GM18520 (cell line): ENCODE data around the gene COL2A1.

ENCODE experiments used
- ATAC-seq: cut with Tn5 transposase; IDR thresholded peaks from one replicate; pipeline ENCODE4 v1.9.1; 2021; ENCODE audit not compliant: unreplicated experiment

COL2A1 gene

DNA sequence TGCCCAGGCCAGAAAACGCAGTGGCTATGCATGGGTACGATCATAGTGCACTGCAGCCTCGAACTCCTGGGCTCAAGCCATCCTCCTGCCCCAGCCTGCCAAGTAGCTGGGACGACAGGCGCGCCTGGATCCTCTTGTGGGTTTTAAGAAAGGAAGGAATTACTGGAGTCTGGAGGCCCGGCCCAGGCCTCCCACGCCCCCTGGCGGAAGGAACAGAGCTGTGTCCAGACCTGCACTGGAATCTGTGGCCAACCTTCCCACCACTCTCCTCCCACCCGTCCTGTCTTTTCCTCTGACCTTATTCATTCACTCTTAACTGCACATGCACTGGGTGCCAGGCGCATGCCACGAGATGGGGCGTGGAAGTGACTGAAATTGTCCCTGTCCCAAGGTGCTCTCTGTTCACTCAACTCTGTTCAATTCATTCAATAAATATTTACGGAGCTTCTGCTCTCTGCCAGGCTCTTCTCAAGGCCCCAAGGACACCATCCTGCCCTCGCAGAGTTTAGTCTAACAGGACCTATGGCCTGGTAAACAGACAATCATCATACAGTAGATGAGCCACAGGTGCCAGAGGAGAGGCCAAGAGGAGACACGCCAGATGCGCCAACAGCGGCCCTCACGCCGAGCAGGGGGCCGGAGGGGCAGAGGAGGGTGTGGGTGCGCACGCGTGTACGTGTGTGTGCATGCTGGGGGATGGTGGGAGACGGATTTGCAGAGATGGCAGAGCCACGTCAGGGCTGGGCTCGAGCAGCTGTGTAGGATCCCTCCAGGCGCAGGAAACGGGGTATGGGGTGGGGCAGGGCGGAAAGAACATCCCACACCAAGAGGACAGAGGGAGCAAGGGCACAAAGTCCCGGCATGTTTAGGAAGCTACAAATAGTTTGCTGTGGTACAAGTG, 54.6 kb downstream of the COL2A1 start:
- no peak for ATAC-seq

DNA sequence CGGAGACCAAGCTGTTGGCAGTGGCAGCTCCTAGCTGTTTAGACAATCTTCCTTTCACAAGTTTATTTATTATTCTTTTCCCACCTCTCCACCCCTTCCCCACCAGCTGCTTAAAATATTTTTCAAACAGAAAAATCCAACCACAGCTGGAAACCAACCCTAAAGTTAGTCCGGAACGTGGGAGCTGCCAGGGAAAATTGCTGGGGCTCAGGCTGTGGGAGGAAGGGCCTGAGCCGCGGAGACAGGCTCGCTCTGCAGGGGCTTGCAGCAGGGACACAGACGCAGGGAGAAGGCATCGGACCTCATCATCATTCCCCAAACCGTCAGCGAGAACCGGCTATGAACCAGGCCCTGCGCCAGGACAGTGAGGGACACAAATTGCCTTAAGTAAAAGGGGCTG, 56.9 kb downstream of the COL2A1 start:
- ATAC-seq = no peak

DNA sequence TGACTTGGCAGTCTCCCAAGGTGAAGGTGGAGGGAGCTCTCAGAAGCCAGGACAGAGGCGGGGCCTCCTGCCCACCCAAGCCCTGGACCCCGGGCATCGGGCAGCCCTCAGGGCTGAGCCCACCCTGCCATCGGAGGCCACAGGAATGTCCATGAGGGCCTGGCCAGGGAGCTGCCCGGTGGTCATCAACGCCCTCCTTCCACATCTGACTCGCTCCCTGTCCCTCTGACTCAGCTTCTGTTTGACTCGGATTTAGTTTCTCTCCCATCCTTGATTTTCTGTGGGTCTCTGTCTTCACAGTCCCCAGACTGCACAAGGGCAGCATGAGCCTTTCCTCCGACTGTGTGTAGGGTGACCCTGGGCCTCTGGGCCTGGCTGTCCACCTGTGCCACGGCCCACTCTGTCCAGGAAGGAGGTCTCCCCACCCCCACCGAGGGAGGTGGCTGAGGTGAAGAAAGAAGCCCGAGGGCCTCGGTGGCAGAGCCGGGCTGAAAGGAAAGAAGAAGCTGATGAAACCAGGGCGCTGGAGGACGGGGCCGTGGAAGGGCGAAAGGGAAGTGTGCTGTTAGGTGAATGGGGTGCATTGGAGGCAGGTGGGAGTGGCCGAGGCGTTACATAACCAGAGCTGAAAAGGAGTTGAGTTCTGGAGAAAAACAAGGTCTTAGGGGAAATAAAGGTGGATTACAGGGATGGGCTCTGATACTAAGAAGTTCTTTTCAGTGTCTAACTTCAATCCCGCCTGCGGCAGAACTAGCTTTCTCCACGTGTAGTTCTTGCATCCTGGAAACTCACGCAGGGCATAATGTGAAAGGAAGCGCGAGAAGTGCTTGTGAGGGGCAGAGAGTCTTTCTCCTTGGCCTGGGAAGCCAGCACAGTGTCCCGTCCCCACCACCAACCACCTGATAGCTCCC, 57.6 kb downstream of the COL2A1 start:
- ATAC-seq = no peak

DNA sequence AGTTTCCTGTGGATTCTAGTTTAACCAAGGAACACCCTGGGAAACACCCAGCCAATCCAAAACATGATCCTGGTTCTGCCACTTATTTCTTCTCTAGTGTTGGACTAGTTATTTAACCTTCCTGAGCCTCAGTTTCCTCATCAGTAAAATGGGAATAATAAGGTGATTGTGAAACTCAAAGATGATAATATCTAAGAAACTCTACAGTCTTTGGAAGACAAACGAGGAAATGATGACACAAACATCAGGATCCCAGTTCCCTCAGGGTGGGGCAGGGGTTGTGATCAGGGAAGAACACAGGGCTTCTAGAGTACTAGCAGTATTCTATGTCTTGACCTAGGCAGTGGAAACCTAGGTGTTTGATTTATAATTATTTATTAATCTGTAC, 58.9 kb downstream of the COL2A1 start:
- no peak for ATAC-seq

DNA sequence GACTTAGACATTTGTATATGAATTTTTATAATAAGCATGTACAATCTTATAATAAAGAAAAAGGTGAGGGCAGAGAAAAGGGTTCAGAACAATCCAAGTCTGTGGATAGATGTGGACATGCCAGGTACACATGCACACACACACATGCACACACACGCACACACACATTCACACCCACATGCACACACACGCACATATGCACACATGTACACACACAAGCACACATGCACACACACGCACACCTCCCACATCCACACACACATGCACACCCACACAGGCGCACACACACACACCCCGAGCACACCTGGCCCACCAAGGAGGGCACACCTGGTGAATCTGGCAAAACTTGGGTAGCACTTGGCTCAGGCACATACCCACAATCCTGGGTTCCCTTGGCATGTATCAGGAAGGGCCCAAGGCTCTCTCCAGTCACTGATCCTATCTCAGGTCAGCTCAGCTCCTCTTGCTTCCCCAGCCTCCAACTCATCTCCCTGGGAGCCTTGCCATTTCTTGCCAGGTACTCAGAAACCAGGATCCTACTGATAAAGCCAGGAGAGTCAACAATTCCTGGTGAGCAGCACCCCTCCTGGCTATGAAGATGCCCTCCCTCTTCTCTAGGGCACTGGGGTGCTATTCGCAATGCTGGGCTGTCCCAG, 59.5 kb downstream of the COL2A1 start:
- ATAC-seq = no peak

DNA sequence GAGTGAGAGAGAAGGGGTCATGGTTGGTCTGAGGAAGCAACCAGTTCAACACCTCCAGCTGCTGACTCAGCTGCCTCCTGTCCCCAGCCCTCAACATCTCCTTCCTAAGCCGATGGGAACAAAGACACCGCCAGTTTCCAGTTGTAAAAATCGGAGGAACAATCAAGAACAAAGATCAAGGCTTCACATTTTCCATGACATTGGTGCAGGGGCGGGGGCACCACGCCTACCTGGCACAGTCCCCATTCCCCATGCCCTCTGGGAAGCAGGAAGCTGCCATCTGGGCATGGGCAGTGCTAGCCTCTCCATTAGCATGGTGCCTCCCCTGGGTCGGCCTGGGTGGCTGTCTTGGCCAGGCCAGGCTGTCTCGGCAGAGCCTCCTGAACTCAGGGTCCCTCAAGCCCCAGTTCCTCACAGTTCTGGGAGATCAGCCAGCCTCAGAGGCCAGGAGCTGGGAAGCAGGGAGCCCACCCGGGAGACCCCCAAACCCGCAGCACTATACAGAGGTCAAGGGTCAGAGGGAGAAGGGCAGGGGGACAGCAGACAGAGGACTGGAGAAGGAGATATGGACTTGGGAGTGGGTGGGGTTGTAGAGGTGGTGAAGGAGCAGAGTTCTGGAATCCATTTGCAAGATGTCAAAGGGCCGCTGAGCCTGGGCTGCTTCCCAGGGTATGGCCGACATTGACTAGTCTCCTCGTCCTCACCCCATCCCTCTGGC, 60.5 kb downstream of the COL2A1 start:
- no peak for ATAC-seq

DNA sequence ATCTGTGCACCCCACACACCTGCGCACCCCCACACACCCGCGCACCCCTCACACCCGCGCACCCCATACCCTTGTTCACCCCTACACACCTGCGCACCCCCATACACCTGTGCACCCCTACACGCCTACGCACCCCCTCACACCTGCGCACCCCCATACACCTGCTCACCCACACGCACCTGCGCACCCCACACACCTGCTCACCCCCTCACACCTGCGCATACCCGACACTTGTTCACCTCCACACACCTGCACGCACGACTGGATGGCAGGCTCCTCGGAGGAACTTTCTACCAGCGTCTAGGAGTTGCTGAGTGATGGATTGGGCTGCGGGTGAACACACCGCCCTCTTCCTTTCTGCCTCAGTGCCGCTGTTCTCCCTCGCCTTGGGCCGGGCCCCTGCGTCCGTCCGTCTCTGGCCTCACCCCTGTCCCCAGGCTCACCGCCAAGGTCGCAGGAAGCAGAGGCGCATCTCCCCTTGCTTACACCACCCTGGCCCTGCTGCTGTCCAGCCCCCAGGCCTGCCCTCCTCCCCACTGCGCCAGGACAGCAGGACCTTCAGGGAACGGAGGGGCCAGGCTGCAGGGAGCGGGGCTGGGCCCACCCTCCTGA, 61.6 kb downstream of the COL2A1 start:
- ATAC-seq = no peak

DNA sequence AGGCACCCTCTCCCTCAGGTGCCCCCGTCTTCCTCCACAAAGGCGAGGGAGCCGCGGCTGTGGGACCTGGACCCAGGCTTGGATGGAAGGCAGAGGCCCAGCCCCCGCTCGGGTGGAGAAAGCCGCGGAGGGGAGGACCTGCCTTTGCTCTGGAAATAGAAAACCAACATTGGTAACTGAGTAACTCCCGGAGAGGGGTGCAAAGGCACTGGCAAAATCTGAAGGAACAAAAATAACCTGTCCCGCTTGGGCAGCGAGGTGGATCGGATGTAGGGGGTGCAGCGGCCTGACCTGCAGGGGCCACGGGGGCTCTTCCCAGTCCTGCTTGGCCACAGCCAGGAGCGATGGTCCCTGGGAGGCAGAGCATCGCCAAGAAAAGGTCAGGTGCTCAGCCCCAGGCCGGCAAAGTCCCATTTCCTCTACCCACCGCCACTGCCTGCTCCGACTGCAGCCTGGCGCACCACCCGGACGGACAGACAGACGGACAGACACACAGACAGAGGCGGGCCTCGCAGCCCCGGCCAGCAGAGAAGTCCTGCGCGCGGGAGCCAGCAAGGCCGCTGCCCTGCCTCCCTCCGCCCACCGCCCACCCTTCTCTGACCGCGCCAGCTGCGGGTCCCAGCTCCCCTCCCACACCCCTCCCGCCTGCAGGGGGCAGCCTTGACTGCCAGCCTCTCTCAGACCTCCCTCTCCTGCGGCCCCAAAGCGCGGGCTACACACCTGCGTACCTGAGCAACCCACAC, 62.2 kb downstream of the COL2A1 start:
- no peak for ATAC-seq

DNA sequence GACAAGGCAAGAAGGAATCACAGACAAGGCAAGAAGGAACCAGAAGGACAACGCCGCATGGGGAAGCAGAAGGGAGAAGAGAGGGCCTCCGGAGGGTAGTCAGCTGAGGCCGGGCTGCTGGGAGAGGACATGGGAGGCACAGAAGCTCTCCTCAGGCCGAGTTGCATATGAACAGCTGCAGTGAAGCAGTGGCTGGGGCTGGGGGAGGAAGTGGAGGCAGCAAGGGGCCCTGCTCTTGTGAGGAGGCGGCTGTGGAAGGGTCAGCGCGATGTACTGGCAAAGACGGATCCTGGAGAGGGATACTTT, 62.8 kb downstream of the COL2A1 start:
- no peak for ATAC-seq

DNA sequence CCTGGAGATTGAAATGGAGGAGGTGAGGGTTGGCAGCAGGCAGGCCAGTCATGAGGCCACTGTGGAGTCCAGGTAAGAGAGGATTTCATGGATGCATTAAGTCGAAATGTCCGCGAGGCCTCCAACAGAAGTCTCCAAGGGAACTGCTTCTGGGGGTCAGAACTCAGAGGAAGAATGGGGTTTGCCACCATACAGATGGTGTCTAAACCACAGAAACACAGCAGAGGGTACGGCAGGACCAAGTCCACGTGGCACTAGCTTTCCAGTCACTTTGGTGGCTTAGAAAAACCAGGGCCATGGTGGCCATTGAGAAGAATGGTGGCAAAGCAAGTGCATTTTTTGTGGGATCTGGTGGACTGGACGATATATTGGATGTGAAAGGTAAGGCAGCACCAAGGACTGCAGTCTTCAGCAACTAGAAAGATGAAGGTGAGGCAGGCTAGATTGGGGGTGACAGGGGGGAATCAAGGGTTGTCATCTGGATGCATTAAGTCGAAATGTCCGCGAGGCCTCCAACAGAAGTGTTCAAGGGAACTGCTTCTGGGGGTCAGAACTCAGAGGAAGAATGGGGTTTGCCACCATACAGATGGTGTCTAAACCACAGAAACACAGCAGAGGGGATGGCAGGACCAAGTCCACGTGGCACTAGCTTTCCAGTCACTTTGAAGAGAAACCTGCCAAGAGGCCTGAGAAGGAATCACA, 63.4 kb downstream of the COL2A1 start:
- no peak for ATAC-seq

DNA sequence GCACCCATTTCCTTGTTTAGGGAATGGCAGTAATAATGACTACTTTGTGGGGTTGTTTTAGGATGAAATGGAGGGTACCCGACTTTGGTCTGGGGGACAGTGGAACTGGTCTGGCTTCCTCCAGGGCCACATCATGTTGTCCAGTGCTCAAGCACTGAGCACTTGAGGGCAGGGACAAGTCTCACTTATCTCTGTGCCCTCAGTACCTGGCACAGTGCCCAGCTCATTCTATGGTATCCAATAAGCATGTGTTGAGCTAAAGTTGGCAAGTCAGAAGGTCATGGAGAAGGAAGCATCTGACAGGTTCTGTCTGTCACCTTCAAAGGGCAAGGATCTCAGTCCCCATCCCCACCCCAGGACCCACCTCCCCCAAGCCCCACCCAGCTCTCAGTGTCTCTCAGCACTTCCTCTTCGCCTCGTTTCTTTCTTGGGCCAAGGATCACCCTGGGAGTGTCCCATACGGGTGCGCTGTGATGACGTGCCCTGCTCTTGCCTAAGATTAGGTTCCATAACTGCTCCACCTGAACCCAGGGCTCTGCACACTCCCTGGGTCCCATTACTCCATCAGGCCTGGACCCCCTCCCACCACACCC, 65.2 kb downstream of the COL2A1 start:
- ATAC-seq = no peak

DNA sequence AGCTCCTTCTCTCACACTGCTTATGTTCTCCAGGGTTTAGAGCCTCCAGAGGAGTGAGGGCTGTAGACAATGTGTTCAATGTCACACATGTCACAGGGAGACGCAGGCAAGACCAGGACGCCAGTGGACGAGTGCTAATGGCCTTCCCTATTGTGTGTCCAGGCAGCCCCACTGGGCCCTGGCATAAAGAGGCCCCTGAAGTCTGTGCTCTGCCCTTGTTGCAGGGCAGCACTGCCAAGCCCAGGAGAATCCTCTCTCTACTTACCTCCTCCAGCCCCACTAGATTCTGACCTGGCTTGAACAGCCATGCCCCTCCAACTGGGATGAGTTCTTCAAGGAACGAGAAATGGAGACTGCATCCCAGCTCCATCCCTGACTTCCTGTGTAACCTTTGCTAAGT, 65.7 kb downstream of the COL2A1 start:
- ATAC-seq = no peak

DNA sequence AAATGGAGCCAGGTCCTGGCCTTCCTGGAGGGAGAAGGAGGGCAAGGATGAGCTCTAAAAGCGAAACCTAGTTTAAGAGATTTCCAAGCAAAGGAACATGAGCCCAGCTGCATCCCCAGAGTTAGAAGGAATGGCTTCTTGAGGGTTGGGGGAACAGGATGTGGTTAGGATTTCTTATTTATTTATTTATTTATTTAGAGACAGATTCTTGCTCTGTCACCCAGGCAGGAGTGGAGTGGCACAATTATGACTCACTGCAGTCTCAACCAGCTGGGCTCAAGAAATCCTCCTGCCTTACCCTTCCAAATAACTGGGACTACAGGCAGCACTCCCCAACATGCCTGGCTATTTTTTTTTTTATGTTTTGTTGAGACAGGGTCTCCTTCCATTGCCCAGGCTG, 66.2 kb downstream of the COL2A1 start:
- no peak for ATAC-seq

DNA sequence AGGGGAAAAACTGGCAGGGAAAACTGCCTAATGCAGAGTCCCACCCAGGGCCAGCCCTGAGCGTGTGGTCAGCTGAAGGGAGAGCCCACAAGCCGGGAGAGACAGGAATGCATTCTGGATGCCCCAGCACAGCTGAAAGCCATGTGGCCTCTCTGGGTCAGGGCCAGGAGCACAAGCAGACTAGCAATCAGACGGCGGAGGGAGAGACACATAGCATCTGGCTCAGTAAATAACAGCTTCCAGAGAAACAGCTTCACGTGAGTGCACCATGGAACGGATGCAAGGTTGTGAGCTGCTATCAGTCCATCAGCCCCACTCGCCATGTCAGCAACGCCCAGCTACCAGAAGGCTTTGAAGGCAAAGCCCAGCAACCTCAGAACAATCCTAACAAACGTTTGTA, 69.1 kb downstream of the COL2A1 start:
- no peak for ATAC-seq

DNA sequence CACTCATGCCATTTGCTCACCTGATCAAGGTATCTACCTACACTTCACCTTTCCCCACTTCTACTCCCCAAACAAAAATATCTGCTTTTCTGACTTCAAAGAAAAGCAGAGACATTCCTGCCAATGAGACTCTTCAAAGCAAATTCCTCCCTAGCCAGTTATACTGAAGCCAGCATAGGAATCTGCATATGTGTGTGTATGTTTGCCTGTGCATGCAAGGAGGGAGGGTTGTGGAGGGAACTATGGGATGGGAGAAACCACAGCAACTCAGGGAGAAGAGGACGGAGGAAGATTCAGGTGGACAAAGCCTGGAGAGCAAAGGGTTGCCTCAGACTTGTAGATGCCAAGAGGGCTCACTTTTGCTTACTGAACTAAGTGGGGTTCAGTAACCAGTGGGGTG, 73.1 kb downstream of the COL2A1 start:
- ATAC-seq = no peak

DNA sequence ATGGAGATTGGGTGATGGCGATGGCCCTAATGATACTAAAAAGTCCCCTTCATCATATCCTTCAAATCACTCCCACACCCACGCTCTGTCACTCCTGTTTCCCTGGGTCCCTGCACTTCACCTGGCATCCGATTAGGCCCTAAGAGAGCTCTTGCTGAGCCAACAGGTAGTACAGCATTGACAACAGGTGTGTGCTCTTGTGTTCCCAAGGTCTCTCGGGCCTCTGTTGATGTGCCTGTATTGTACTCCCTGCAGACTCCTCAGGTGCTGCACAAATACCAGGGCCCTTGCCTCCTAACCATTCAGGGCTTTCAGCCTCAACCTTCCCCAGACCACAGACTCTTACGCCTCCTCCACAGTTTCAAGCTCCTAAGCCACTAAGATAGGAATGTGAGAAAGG, 73.6 kb downstream of the COL2A1 start:
- ATAC-seq = no peak

DNA sequence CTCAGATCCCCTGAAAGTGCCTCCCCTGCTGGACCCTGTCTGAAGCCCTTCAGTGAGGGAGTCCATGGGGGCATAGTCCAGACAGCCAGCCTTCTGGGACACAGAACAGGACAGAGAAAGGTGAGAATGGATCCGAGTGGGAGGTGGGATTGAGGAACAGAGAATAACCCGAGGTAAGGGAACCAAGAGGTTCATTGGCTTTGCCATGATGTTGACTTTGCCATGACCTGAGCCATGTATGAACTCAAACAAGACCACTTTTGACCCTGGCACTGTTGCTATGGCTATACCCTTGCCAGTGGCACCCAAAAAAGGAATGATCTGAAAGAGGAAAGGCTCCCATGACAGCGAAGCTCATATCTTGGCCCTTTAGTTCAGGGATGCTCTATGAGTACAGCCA, 76.9 kb downstream of the COL2A1 start:
- ATAC-seq = no peak
